GM21737 (cell line): ENCODE results near the gene CYP4A11.
"Not testable (repeated sequence)": the region's sequence is repeated elsewhere in the genome, so short reads cannot be mapped to it uniquely, and the experiment has no call there.

Experiments used
- ATAC-seq: cut with Tn5 transposase; IDR thresholded peaks from one replicate; pipeline ENCODE4 v1.9.1; 2021; ENCODE audit warnings: mild to moderate bottlenecking, moderate library complexity; ENCODE audit not compliant: unreplicated experiment

CYP4A11 gene

DNA sequence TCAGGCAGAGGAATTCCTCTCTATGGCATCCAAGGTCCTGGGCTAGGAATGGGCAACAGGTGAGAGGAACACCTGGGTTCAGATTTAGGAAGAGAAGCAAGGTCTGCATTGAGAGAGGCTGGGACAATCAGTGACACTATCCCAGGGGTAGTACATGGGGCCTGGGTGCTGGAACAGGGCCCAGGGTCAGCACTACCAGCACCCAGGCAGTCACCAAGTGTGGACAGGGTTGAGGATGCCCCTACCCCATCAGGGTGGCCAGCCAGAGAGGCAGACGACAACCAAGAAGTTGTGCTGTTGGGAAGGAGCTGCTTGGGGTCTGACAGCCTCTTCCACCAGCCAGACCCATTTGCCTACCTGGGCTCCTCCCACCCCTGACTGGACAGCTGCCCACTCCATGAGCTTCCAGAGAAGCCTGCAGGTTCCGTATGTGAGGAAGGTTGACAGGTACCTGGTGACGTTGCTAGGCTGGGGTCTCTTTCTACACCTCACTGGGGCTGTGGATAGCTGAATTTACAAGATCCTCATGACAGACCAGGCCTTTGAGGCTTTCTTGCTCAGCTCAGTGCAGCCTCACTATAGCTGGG is 13.9 kb downstream of the CYP4A11 start:
- ATAC-seq = no peak

DNA sequence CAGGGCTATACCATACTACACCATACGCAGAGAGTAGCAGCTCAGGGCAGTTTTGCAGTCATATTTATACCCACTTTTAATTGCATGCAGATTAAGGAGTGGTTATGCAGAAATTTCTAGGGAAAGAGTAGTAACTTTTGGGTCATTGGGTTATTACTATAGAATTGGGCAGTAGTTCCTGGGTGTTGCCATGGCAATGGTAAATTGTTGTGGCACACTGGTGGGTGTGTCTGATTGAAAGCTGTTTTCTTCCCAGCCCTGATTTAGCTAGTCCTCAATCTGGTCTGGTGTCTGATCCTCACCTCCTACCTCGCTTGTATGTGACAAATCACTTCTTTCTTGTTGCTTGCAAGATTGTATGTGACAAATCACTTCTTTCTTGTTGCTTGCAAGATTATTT is 30.5 kb downstream of the CYP4A11 start:
- no peak for ATAC-seq

DNA sequence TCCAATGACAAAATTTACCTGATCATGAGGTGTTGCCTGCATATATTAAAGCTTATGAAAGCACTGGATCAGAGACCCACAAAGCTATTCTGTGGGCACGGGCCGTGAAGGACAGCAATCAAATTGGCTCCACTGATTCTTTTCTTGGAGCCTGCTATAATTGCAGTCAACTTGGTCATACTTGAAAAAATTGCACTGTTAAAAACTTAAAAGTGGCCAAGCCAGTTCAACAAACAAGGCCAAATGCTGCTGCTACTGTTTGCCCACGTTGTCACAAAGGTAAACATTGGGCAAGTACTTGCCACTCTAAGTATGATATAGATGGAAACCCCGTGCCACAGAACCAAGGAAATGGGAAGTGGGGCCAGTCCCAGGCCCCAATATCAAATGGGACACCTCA is 37.8 kb downstream of the CYP4A11 start:
- ATAC-seq = no peak

DNA sequence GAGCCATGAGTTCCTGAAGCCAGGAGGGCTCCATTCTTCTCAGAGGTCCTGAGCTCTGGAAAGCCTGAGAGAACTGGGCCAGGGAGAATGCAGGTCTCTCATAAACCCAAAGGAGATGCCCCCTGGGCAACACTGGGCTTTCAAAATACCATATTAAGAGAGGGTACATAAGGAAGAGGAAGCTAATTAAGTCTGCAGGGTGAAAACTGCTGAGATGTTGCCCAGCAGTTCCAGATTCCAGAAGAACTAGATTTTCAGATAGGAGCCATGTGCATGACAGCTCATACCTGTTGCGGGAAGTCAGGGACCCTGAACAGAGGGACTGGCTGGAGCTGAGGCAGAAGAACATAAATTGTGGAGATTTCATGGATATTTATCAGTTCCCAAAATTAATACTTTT is 40.9 kb downstream of the CYP4A11 start:
- no peak for ATAC-seq

DNA sequence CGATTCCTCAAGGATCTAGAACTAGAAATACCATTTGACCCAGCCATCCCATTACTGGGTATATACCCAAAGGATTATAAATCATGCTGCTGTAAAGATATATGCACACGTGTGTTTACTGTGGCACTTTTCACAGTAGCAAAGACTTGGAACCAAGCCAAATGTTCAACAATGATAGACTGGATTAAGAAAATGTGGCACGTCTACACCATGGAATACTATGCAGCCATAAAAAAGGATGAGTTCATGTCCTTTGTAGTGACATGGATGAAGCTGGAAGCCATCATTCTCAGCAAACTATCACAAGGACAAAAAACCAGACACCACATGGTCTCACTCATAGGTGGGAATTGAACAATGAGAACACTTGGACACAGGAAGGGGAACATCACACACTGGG is 59.6 kb downstream of the CYP4A11 start:
- not testable (repeated sequence) for ATAC-seq
